VCaP (cell line): ENCODE results near the gene AXIN1.
"Not testable (repeated sequence)": the region's sequence is repeated elsewhere in the genome, so short reads cannot be mapped to it uniquely, and the experiment has no call there.

Source experiments
- H3K27ac ChIP-seq: fragments of 450-650 bp; 2 replicates; pipeline ENCODE4 v1.5.1; 2017
- CTCF ChIP-seq: fragments of 450-650 bp; conservative IDR thresholded peaks from 2 replicates; pipeline ENCODE4 v1.5.1; 2017; ENCODE audit warnings: mild to moderate bottlenecking, moderate library complexity

The AXIN1 gene

GRCh38 chr16:340370-341091 lies 12.0 kb downstream of the AXIN1 start:
- H3K27ac ChIP-seq = no peak overlapping the region
- TF ChIP-seq CTCF = no peak

GRCh38 chr16:339680-340079 lies 12.8 kb downstream of the AXIN1 start:
- no peak for TF ChIP-seq CTCF
- no peak overlapping the region for H3K27ac ChIP-seq

GRCh38 chr16:337975-338575 lies 14.4 kb downstream of the AXIN1 start:
- no peak overlapping the region for H3K27ac ChIP-seq
- TF ChIP-seq CTCF = no peak

GRCh38 chr16:337437-337836 lies 15.1 kb downstream of the AXIN1 start:
- no peak overlapping the region for H3K27ac ChIP-seq
- TF ChIP-seq CTCF = no peak

- no peak overlapping the region for H3K27ac ChIP-seq
Measured at GRCh38 chr16:336269-336668, 16.3 kb downstream of the AXIN1 start.

GRCh38 chr16:334861-335632 lies 17.5 kb downstream of the AXIN1 start:
- not testable (repeated sequence) for H3K27ac ChIP-seq

More at GRCh38 chr16:336269-336668, 16.3 kb downstream of the AXIN1 start:
- TF ChIP-seq CTCF = no peak

GRCh38 chr16:334164-334832 lies 18.2 kb downstream of the AXIN1 start:
- H3K27ac ChIP-seq = not testable (repeated sequence)

GRCh38 chr16:333406-334094 lies 19.0 kb downstream of the AXIN1 start:
- no peak for TF ChIP-seq CTCF
- H3K27ac ChIP-seq = no peak overlapping the region

- H3K27ac ChIP-seq = not testable (repeated sequence)
Measured at GRCh38 chr16:331181-331814, 21.2 kb downstream of the AXIN1 start.
